ENCODE results near the gene FAM168A. TPM values are rescaled to one million over a fixed set of nuclear protein-coding genes. Genes with fewer than 3 reads are reported as not detected.

FAM168A gene
- total and polyA plus RNA-seq, 2 of the 8 experiments (the other 6 are each of a cell fraction or from before 2014, with no cell fraction given): 17.1 to 21.6 TPM

GRCh38 chr11:73563539-73564200 is 34.2 kb downstream of the FAM168A start:
- no peaks in the 10 kb centered on the region for H3K23me2 ChIP-seq (ENCODE audit: low read depth, low read length)
- no peak overlapping the region for H4K91ac ChIP-seq (replicated peaks; ENCODE audit: insufficient read length, low read length)
- H3K36me3 ChIP-seq (ENCODE audit: control insufficient read depth in 2 of 4, insufficient read depth in 4 of 4, low read length in 3 of 4): no peaks in the 10 kb centered on the region; a peak in 1 of 8 replicates
- POLR2A ChIA-PET (ENCODE audit: partially characterized antibody): interaction anchor here (0.6 kb wide), 1 partner anchor 53 kb away, joined by 4 read pairs; no protein-coding TSS in a partner anchor
- H3K9ac ChIP-seq (replicated peaks in 1 of 4; ENCODE audit: extremely low read depth in 1 of 4, low read depth in 3 of 4, low read length in 3 of 4): no peak overlapping the region
- no peak overlapping the region for H3K27ac ChIP-seq (ENCODE audit: low read depth, low read length)
- CTCF ChIA-PET (ENCODE audit: partially characterized antibody): interaction anchor here (0.6 to 2.5 kb wide), 10 partner anchors 14 to 171 kb away, joined by 3 to 10 read pairs (median 4); no protein-coding TSS in a partner anchor
- H2AFZ ChIP-seq (ENCODE audit: low read length): no peak overlapping the region
- H3K4me3 ChIP-seq (ENCODE audit: extremely low read depth in 1 of 4, insufficient read depth in 2 of 4, low read depth in 3 of 4, low read length in 4 of 4): no peak overlapping the region
- H2BK120ac ChIP-seq (replicated peaks; ENCODE audit: low read depth, low read length): no peak overlapping the region
- H2BK12ac ChIP-seq (ENCODE audit: low read depth, low read length): no peak overlapping the region
- H3K9me3 ChIP-seq (ENCODE audit: insufficient read depth in 2 of 2, low read depth in 1 of 2, low read length in 1 of 2): no peaks in the 10 kb centered on the region
- peaks cover 6% of the 10 kb centered on the region; the same call in 1 of the 2 replicates for H3K79me1 ChIP-seq (ENCODE audit: low read depth, low read length)
- no peak overlapping the region for H2BK20ac ChIP-seq (ENCODE audit: low read length)
- WGBS, 2 experiments (ENCODE audit: extremely low coverage in 1 of 2, insufficient coverage in 1 of 2, insufficient read length in 1 of 2, insufficient replicate concordance in 2 of 2, low coverage in 1 of 2, low lambda C conversion rate in 2 of 2, missing lambda C conversion rate in 1 of 2): 95% methylated on average over 2 of the region's 2 CpGs; no CpG with 5 or more reads in 1 of the 2 experiments
- H3K79me2 ChIP-seq (ENCODE audit: control insufficient read depth in 1 of 2, insufficient read depth in 2 of 2, low read length in 2 of 2): peaks cover 0 to 15% of the 10 kb centered on the region in 2 experiments; a peak in 2 of 4 replicates
- no peak for DNase-seq (ENCODE audit: low read depth in 1 of 2, low spot score in 2 of 2)
- no peak for FAIRE-seq
- H4K8ac ChIP-seq (ENCODE audit: extremely low read depth, insufficient read depth, low read length): no peak overlapping the region
- no peak overlapping the region for H2BK5ac ChIP-seq (ENCODE audit: low read depth, low read length)
- no peak overlapping the region for H3K23ac ChIP-seq (ENCODE audit: insufficient read length)
- no peaks in the 10 kb centered on the region; a peak in 1 of 7 replicates for H3K4me1 ChIP-seq (replicated peaks in 1 of 4; ENCODE audit: control insufficient read depth in 3 of 4, insufficient read depth in 4 of 4, low read length in 3 of 4)
- no peak overlapping the region for H3K14ac ChIP-seq (ENCODE audit: insufficient read length)
- no peak overlapping the region for H2BK15ac ChIP-seq (ENCODE audit: low read length)
- H3K56ac ChIP-seq (replicated peaks; ENCODE audit: insufficient read length, low read depth, low read length): no peak overlapping the region
- H4K20me1 ChIP-seq (replicated peaks in 1 of 2; ENCODE audit: control insufficient read depth in 1 of 2, insufficient read depth in 2 of 2, low read length in 2 of 2): peaks cover 0 to 3% of the 10 kb centered on the region in 2 experiments
- H3K4me2 ChIP-seq (ENCODE audit: insufficient read depth in 1 of 2, low read depth in 2 of 2, low read length in 2 of 2): no peak overlapping the region
- no peak overlapping the region for H2AK5ac ChIP-seq (ENCODE audit: low read depth, low read length)
- no peak overlapping the region for H3K18ac ChIP-seq (ENCODE audit: extremely low read depth, low read length)
- H3K27me3 ChIP-seq (replicated peaks in 1 of 4; ENCODE audit: control insufficient read depth in 3 of 4, extremely low read depth in 1 of 4, insufficient read depth in 3 of 4, low read length in 3 of 4): no peaks in the 10 kb centered on the region
- no peak overlapping the region for H4K5ac ChIP-seq (ENCODE audit: insufficient read length, low read depth, low read length)
- H3K4ac ChIP-seq (replicated peaks; ENCODE audit: insufficient read length, low read depth, low read length): no peak overlapping the region
- TF ChIP-seq CREB1 (IDR thresholded peaks at IDR 0.05) (no peak), EGR1 (IDR thresholded peaks at IDR 0.05; ENCODE audit: borderline replicate concordance, low read depth, low read length) (no peak), PHF8 (conservative IDR thresholded peaks at IDR 0.05; ENCODE audit: low read depth, low read length) (no peak), RNF2 (IDR thresholded peaks at IDR 0.05; ENCODE audit: borderline replicate concordance, low read depth, low read length, missing control alignments, poor library complexity, severe bottlenecking) (no peak), ASH2L (IDR thresholded peaks at IDR 0.05; ENCODE audit: low read length) (no peak), RBBP5 (IDR thresholded peaks at IDR 0.05; ENCODE audit: borderline replicate concordance, low read depth, low read length) (no peak), CHD2 (IDR thresholded peaks at IDR 0.05; ENCODE audit: low read length) (no peak)

Measured in H1 (cell line).